HG03575 (cell line): ENCODE results near the gene FAM3A.
"Not testable (repeated sequence)": the region's sequence is repeated elsewhere in the genome, so short reads cannot be mapped to it uniquely, and the experiment has no call there.

Experiments
- ATAC-seq: cut with Tn5 transposase; IDR thresholded peaks from one replicate; pipeline ENCODE4 v1.9.1; 2021; ENCODE audit not compliant: unreplicated experiment, insufficient number of reproducible peaks, low FRiP score; ENCODE audit errors: extremely low read depth

FAM3A gene

GRCh38 chrX:154507673-154508383, 8.2 kb downstream of the FAM3A start:
- ATAC-seq: no peak

GRCh38 chrX:154506483-154507332, 9.3 kb downstream of the FAM3A start:
- no peak for ATAC-seq

- ATAC-seq: no peak
These were observed 10.3 kb downstream of the FAM3A start for GRCh38 chrX:154505734-154506133.

- no peak for ATAC-seq
These were observed 13.0 kb downstream of the FAM3A start for GRCh38 chrX:154502989-154503388.

- no peak for ATAC-seq
These were observed 13.9 kb downstream of the FAM3A start for GRCh38 chrX:154502098-154502497.

- not testable (repeated sequence) for ATAC-seq
These were observed 14.6 kb downstream of the FAM3A start for GRCh38 chrX:154501423-154501822.

GRCh38 chrX:154496591-154497137, 19.4 kb downstream of the FAM3A start:
- not testable (repeated sequence) for ATAC-seq

- ATAC-seq: no peak
These were observed 20.5 kb downstream of the FAM3A start for GRCh38 chrX:154495472-154495922.

GRCh38 chrX:154494715-154495114, 21.3 kb downstream of the FAM3A start:
- ATAC-seq: no peak

- peak; percentile 33 for ATAC-seq
These were observed 25.5 kb downstream of the FAM3A start, which contains the start of gene SLC10A3 for GRCh38 chrX:154490414-154491083. Gene SLC10A3, minus strand, starts transcription at chrX:154490629. Its CDS starts 1,689 bp downstream, at chrX:154488940.

- peak; percentile 8 for ATAC-seq
These were observed 26.0 kb downstream of the FAM3A start for GRCh38 chrX:154490021-154490413.

- no peak for ATAC-seq
These were observed 26.9 kb downstream of the FAM3A start for GRCh38 chrX:154489182-154489581.

- no peak for ATAC-seq
These were observed 27.5 kb downstream of the FAM3A start for GRCh38 chrX:154488336-154489075.

GRCh38 chrX:154487518-154488290, 28.3 kb downstream of the FAM3A start:
- ATAC-seq: no peak

- ATAC-seq: no peak
These were observed 29.4 kb downstream of the FAM3A start, which contains the start of gene UBL4A for GRCh38 chrX:154486396-154487207. Gene UBL4A, minus strand, starts transcription at chrX:154486615. Its CDS starts 31 bp downstream, at chrX:154486584.

- no peak for ATAC-seq
These were observed 30.0 kb downstream of the FAM3A start for GRCh38 chrX:154486052-154486395.
